ENCODE measurements around the gene NTN3.

NTN3 gene

GRCh38 chr16:2497116-2497630, 26.1 kb downstream of the NTN3 start:
- DNase-seq (ENCODE audit: low read depth): no peak

- no peak for DNase-seq (ENCODE audit: low read depth)
Measured at GRCh38 chr16:2497695-2498484, 26.8 kb downstream of the NTN3 start.

GRCh38 chr16:2498531-2499253, 27.6 kb downstream of the NTN3 start:
- no peak for DNase-seq (ENCODE audit: low read depth)

- DNase-seq (ENCODE audit: low read depth): no peak
Measured at GRCh38 chr16:2499454-2499853, 28.4 kb downstream of the NTN3 start.

GRCh38 chr16:2499890-2500429, 28.9 kb downstream of the NTN3 start:
- DNase-seq (ENCODE audit: low read depth): no peak

- no peak for DNase-seq (ENCODE audit: low read depth)
Measured at GRCh38 chr16:2500430-2500917, 29.4 kb downstream of the NTN3 start.

GRCh38 chr16:2500918-2501750, 30.0 kb downstream of the NTN3 start:
- no peak for DNase-seq (ENCODE audit: low read depth)

GRCh38 chr16:2501946-2502895, 31.1 kb downstream of the NTN3 start:
- DNase-seq (ENCODE audit: low read depth): no peak

GRCh38 chr16:2505695-2506094, 34.6 kb downstream of the NTN3 start:
- no peak for DNase-seq (ENCODE audit: low read depth)

GRCh38 chr16:2507052-2507659, 36.1 kb downstream of the NTN3 start:
- DNase-seq (ENCODE audit: low read depth): no peak

- no peak for DNase-seq (ENCODE audit: low read depth)
Measured at GRCh38 chr16:2507665-2508064, 36.6 kb downstream of the NTN3 start.

GRCh38 chr16:2508722-2509400, 37.8 kb downstream of the NTN3 start:
- no peak for DNase-seq (ENCODE audit: low read depth)

GRCh38 chr16:2511128-2511800, 40.2 kb downstream of the NTN3 start:
- no peak for DNase-seq (ENCODE audit: low read depth)

GRCh38 chr16:2511996-2512734, 41.1 kb downstream of the NTN3 start:
- no peak for DNase-seq (ENCODE audit: low read depth)

GRCh38 chr16:2512735-2513404, 41.8 kb downstream of the NTN3 start:
- no peak for DNase-seq (ENCODE audit: low read depth)

GRCh38 chr16:2513405-2514332, 42.6 kb downstream of the NTN3 start, which contains the start of gene ATP6V0C:
ATP6V0C (plus strand) TSS chr16:2513952; CDS start chr16:2514104, 152 bp downstream.
- peak; percentile 73 for DNase-seq (ENCODE audit: low read depth)
